HG03457 (cell line): Measurements from ENCODE around the gene SYNDIG1.

Experiments
- ATAC-seq: cut with Tn5 transposase; IDR thresholded peaks from one replicate; pipeline ENCODE4 v1.9.1; 2021; ENCODE audit warnings: moderate number of reproducible peaks; ENCODE audit not compliant: unreplicated experiment

Gene SYNDIG1

GRCh38 chr20:24470746-24471582 lies 1.5 kb downstream of the SYNDIG1 start:
- no peak for ATAC-seq

DNA sequence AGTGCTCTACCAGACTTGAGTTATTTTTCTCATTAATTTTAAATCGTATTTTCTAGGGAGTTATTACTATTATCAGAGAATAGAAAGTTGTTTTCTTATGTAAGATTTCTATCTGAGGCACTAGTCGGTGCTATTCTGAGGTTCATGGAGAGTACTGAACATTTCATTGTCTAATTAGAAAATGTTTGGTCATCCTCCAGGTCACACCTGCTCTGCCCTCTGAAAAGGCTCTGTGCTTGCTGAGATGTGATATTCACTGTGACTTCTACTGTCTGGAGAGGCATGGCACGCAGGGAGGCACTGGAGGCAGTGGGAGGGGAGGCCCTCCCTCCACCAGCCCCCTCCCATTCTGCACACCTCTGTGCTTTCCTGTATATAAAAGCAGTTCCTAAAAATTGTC lies 3.0 kb downstream of the SYNDIG1 start:
- no peak for ATAC-seq

DNA sequence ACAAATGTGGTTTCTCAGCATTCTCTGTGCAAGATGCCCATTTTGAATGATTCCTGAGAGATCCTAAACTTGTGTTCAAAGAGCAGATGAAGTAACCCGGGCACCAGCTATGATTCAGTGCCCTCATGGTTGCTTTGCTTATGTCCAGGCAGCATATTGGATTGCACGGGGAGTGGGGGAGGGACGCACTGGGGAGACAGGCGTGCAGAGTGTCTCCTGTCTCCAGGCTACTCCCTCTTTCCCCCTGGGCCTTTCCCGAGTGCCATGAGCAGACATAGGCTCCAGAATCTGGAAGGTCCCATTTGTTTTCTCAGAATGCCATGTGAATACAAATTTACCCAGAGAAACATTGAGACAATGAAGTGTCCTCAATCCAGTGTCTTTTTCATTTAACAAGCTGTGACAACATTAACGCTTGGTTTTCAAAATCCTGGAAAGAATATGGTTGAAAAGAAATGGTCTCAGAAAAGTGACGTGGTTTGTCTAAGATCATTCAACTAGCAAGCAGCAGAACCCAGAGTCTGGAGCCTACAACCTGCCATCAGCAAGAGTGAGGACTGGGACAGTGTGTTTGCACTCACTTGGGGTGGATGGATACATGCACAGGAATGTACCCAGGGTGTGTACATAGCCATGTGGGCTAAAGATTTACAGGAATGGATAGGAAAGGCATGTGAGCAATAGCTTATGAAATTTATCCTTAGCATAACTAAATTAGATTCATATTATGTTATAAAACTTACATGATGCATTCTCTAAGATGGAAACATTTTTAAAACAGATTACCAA lies 4.2 kb downstream of the SYNDIG1 start:
- ATAC-seq, result no peak

- ATAC-seq, result no peak
Observed at GRCh38 chr20:24477831-24478547, 8.6 kb downstream of the SYNDIG1 start.

GRCh38 chr20:24478584-24478983 lies 9.2 kb downstream of the SYNDIG1 start:
- no peak for ATAC-seq

DNA sequence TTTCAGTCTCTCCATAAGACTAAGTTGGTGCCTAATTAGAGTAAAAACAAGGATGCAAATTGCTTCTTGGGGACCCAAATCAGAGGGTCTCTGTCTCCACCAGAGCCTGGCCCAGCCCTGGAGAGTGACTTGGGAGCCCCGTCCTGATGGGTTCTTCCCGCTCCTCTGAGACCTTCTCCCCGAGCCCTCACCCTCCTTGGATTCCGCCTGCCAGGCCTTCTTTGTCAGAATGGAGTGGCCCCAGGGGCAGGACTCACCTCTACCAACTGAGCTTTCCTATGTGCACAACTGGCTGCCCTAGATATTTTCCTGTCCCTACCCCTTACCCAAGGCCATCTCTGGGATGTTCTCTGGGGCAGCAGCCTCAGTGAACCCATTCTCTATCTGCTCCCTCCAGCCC lies 9.7 kb downstream of the SYNDIG1 start:
- no peak for ATAC-seq

DNA sequence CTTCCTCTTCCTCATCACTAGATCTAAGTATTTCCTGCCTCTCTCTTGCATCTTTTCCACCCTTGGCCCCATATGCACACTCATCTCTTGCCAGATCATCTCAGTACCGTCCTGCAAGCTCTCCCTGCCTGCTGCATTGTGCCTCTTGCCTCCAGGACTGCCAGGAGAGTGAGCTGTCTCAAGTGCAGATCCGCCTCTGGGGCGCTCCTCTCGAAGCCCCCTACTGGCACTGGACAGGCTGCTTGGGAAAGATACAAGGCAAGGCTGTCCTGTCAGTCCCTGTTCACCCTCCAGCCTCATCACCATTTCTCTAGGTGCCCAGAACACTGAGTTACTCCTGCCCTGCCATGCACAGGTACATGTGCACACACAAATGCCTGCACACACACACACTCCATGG lies 10.2 kb downstream of the SYNDIG1 start:
- ATAC-seq, result no peak

GRCh38 chr20:24480509-24480908 lies 11.1 kb downstream of the SYNDIG1 start:
- no peak for ATAC-seq

GRCh38 chr20:24481173-24481572 lies 11.7 kb downstream of the SYNDIG1 start:
- no peak for ATAC-seq

DNA sequence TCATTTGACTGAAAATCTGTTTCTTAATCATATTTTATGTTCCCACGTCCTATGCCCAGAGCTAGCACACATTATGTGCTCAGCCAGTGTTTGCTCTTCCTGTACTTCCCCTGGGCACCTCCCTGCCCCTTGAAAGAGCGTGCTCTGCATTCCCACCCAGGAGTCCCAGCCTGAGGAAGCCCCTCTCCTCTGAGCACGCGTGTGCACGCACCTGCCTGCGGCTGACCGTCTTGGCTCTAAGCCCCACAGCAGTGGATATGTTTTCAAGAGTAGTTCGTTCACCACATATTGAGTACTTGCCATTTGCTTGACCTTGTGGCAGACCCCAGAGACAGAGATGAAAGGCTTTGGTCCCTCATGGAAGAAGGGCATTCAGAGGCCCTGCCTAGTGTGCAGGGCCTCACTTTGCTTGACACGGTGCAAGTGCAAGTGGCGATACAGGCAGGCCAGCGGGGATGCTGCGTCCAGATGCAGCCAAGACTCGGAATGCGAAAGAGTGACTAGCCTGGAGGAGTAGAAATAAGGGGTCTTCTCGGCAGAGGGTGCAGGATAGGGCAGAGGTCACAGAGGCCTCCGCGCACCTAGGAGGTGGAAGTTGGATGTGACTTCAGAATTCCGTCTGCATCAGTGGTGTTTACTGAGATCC lies 14.1 kb downstream of the SYNDIG1 start:
- ATAC-seq, result no peak

- no peak for ATAC-seq
Observed at GRCh38 chr20:24484081-24484450, 14.6 kb downstream of the SYNDIG1 start.

- ATAC-seq, result no peak
Observed at GRCh38 chr20:24485981-24486380, 16.6 kb downstream of the SYNDIG1 start.

- no peak for ATAC-seq
Observed at GRCh38 chr20:24487240-24487639, 17.8 kb downstream of the SYNDIG1 start.

DNA sequence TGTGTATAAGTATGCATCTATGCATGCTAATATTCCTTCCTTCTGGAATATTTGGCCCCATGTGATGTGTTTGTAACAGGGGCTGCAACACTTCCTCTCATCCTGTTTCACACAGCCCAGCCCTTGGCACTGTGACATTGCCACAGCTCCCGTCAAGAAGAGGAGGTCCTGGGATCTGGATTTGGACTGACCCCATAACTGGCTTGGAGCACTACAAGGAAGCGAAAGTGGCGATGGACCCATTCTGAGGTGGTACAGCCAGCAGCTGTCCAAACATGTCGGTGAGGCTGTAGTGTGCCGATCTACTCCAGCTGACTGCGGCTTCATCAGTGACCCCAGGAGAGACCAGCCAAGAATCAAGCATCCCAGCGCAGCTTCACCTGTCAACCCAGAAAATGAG lies 18.2 kb downstream of the SYNDIG1 start:
- no peak for ATAC-seq

- no peak for ATAC-seq
Observed at GRCh38 chr20:24488064-24488799, 18.8 kb downstream of the SYNDIG1 start.

GRCh38 chr20:24488800-24489175 lies 19.4 kb downstream of the SYNDIG1 start:
- ATAC-seq, result no peak

GRCh38 chr20:24489193-24489592 lies 19.8 kb downstream of the SYNDIG1 start:
- no peak for ATAC-seq

DNA sequence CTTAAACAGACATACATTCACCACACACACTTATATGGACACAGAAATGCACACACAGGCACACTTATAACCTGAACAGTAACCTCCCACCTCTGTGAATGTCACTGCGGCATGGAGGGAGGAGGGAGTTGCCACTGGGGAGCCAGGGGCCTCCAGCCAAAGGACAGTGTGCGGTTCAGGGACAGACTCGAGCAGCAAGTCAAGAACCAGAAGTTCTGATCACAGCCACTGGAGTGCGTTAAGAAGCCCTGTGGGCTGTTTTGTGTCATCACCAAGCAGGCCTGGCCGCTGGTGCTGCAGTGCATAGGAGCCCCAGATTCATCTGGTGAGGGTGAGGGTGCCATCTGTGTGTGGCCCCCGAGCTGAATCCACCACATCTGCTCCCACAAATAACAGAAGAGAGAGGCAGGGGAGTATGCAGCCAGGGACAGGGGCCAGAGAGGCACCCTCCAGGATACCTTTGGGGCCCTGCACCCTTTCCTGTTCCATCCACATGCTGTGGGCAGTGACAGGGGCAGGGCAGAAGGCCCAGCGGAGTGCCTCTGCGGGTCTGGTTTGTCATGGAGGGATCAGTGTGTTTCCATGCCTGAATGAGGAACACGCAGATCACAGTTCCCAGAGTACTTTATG lies 20.3 kb downstream of the SYNDIG1 start:
- no peak for ATAC-seq

DNA sequence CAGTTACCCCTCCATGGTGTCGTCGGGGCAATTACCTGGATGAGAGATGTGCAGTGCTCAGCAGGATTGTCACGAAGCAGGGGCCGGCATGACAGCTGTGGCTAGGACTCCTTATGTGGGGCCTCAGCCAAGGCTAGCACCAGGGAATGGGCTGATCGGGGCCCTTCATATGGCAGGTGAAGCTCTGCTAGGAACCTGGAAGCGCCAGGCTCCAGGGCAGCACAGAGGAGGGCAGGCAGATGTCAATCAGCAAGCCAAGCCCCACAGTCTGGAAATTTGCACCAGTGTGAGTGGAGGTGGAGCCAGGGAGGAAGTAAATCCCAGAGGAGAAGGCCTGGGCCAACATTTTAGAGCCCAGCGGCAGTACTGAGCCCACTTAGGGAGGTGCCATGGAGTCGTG lies 21.2 kb downstream of the SYNDIG1 start:
- no peak for ATAC-seq
